IPS-15b (cell line): ENCODE measurements around the gene METTL25.

Experiments
- H3K27me3 ChIP-seq: one replicate; pipeline ENCODE4 v1.6.1; 2013; ENCODE audit warnings: low read length; ENCODE audit not compliant: control insufficient read depth, insufficient read depth
- H3K36me3 ChIP-seq: one replicate; pipeline ENCODE4 v1.6.1; 2013; ENCODE audit warnings: low read length; ENCODE audit not compliant: control insufficient read depth, insufficient read depth
- H3K4me1 ChIP-seq: one replicate; pipeline ENCODE4 v1.6.1; 2013; ENCODE audit warnings: mild to moderate bottlenecking, low read length; ENCODE audit not compliant: control insufficient read depth, insufficient read depth
- H3K4me3 ChIP-seq: one replicate; pipeline ENCODE4 v1.5.1; 2013; ENCODE audit warnings: low read depth, low read length
- H3K9ac ChIP-seq: one replicate; pipeline ENCODE4 v1.6.1; 2013; ENCODE audit warnings: low read depth, mild to moderate bottlenecking, low read length
- H3K9me3 ChIP-seq: one replicate; pipeline ENCODE4 v1.6.1; 2013; ENCODE audit warnings: mild to moderate bottlenecking, low read length; ENCODE audit not compliant: control insufficient read depth, insufficient read depth

The METTL25 gene

DNA sequence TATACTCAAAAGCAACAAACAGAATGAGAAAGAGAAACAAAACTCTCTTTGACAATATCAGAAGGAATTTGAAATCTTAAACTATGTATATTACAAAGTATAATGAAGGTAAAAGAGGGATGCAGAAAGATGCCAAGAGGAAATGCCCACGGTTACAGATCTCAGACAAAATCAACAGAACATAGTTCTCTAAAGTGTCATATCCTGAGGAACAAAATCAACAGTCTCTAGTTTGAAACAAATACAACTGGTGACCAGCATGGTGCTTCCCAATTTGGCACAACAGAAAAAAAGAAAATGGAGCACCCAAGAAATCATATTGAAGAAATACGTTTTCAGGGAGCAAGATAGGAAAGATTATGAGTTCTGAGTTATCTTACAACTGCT lies 116.5 kb downstream of the METTL25 start:
- no peak overlapping the region for H3K4me3 ChIP-seq
- H3K4me1 ChIP-seq = no peaks in the 10 kb centered on the region
- H3K27me3 ChIP-seq = no peaks in the 10 kb centered on the region
- no peaks in the 10 kb centered on the region for H3K9me3 ChIP-seq
- no peaks in the 10 kb centered on the region for H3K36me3 ChIP-seq
- no peak overlapping the region for H3K9ac ChIP-seq

DNA sequence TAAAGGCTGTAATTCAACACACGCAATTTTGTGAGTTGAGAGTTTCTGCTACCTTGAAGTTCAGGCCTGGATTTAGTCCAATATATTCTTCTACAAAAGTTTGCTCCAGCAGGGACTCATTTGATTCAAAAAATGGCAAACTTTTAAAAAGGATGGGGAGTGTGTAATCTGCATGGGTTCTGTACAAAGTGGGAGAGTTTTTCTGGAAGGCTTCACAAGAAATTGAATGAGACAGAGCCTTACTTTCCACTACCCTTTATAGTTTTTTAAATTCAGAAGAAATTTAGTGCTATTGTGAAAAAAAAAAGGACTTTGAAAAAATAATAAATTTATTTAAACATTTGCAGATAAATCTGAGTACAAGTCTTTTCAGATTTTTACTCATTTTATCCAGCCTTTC lies 116.9 kb downstream of the METTL25 start:
- no peak overlapping the region for H3K9ac ChIP-seq
- H3K9me3 ChIP-seq = no peaks in the 10 kb centered on the region
- no peak overlapping the region for H3K4me3 ChIP-seq
- no peaks in the 10 kb centered on the region for H3K36me3 ChIP-seq
- no peaks in the 10 kb centered on the region for H3K4me1 ChIP-seq
- H3K27me3 ChIP-seq = no peaks in the 10 kb centered on the region

DNA sequence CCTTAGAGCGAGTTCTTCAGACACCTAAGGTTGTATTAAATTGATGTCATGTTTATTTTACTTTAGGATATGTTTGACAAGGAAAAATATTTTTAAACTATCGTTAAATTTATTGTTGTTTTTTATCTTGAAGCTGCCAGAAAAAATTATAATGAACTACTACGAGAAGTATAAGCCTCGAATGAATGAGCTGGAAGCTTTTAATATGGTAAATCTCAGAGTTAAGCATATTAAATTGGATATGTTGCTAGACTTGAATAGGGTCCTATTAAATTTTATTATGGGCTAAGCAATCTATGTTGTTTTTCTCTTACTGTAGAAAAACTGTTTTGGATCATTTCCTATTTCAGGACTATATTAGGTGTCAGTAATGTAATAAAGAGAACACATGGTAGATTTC lies 118.2 kb downstream of the METTL25 start:
- no peaks in the 10 kb centered on the region for H3K4me1 ChIP-seq
- no peak overlapping the region for H3K9ac ChIP-seq
- H3K4me3 ChIP-seq = no peak overlapping the region
- no peaks in the 10 kb centered on the region for H3K27me3 ChIP-seq
- H3K36me3 ChIP-seq = no peaks in the 10 kb centered on the region
- no peaks in the 10 kb centered on the region for H3K9me3 ChIP-seq

- Histone ChIP-seq H3K4me1 (no peaks in the 10 kb centered on the region), H3K9ac (no peak overlapping the region), H3K36me3 (no peaks in the 10 kb centered on the region), H3K9me3 (no peaks in the 10 kb centered on the region), H3K27me3 (no peaks in the 10 kb centered on the region), H3K4me3 (no peak overlapping the region)
Observed at GRCh38 chr12:82479511-82479910, 121.2 kb downstream of the METTL25 start.

GRCh38 chr12:82480606-82481005 lies 122.3 kb downstream of the METTL25 start:
- Histone ChIP-seq H3K4me3 (no peak overlapping the region), H3K27me3 (no peaks in the 10 kb centered on the region), H3K9me3 (no peaks in the 10 kb centered on the region), H3K36me3 (no peaks in the 10 kb centered on the region), H3K9ac (no peak overlapping the region), H3K4me1 (no peaks in the 10 kb centered on the region)

- Histone ChIP-seq H3K36me3 (no peaks in the 10 kb centered on the region), H3K27me3 (no peaks in the 10 kb centered on the region), H3K4me3 (no peak overlapping the region), H3K4me1 (no peaks in the 10 kb centered on the region), H3K9ac (no peak overlapping the region), H3K9me3 (no peaks in the 10 kb centered on the region)
Observed at GRCh38 chr12:82481954-82482353, 123.6 kb downstream of the METTL25 start.

GRCh38 chr12:82486524-82487235 lies 128.4 kb downstream of the METTL25 start:
- Histone ChIP-seq H3K4me1 (peaks cover 5% of the 10 kb centered on the region), H3K36me3 (no peaks in the 10 kb centered on the region), H3K9me3 (no peaks in the 10 kb centered on the region)

DNA sequence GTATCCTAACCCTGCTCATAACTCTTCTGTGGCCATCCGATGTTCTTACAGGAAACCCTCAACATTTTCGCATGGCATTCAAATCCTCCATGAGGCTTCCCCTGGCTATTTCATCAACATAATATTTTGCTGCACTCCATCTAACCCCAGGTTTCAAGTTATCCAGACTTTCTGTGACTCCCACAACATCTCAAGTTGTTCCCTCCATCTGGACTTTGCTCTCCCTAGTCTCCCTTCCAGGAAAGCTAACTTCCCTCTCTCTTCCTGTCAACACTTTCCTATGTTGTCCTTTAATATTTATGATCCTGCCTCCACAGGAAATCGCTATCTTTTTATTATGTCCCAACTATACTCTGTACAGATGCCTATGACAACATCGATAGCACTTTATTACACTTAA lies 146.1 kb downstream of the METTL25 start:
- H3K36me3 ChIP-seq = no peaks in the 10 kb centered on the region
- no peaks in the 10 kb centered on the region for H3K27me3 ChIP-seq
- H3K4me3 ChIP-seq = no peak overlapping the region
- H3K9me3 ChIP-seq = no peaks in the 10 kb centered on the region
- no peaks in the 10 kb centered on the region for H3K4me1 ChIP-seq
- no peak overlapping the region for H3K9ac ChIP-seq

More at GRCh38 chr12:82486524-82487235, 128.4 kb downstream of the METTL25 start:
- no peak overlapping the region for H3K4me3 ChIP-seq
- no peaks in the 10 kb centered on the region for H3K27me3 ChIP-seq
- no peak overlapping the region for H3K9ac ChIP-seq

DNA sequence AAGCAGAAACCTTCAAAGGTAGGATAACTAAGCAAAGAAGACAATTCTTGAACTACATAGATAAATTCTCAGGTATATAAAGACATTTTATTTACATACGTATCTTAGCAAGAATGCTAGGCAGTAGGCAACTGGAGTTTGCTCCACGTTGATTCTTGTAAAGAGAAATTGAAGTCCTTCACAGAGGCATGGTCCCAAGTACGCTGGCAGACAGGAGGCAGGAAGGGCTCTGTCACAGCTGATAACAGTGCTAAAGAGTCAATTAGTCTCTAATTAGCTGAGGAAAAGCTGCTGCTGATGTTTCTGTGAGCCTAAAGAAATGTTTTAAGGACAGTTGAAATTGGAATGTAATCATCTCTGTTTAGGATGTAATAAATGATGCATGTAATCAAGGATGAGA lies 146.8 kb downstream of the METTL25 start:
- no peaks in the 10 kb centered on the region for H3K36me3 ChIP-seq
- H3K4me3 ChIP-seq = no peak overlapping the region
- H3K9me3 ChIP-seq = no peaks in the 10 kb centered on the region
- no peak overlapping the region for H3K9ac ChIP-seq
- no peaks in the 10 kb centered on the region for H3K27me3 ChIP-seq
- no peaks in the 10 kb centered on the region for H3K4me1 ChIP-seq

DNA sequence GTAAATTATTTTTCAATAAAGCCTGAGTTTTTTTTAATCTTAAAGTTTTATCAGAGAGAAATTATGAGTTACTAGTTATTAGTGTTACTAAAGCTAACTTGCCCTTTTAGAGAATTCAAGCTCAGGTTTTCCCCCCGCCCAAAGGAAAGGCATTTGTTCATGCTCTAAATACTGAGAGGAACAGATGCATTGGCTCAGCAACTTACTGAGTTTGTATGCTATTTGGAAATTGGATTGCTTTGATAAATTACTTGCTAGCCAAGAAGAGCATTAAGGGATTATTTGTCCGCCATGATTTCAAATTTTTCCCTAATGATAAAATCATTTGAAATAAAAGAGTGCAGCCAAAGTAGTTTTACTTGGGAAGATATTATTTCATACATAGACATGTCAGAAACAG lies 149.4 kb downstream of the METTL25 start:
- H3K4me1 ChIP-seq = no peaks in the 10 kb centered on the region
- H3K36me3 ChIP-seq = no peaks in the 10 kb centered on the region
- no peaks in the 10 kb centered on the region for H3K9me3 ChIP-seq
- no peaks in the 10 kb centered on the region for H3K27me3 ChIP-seq
- no peak overlapping the region for H3K9ac ChIP-seq
- H3K4me3 ChIP-seq = no peak overlapping the region

DNA sequence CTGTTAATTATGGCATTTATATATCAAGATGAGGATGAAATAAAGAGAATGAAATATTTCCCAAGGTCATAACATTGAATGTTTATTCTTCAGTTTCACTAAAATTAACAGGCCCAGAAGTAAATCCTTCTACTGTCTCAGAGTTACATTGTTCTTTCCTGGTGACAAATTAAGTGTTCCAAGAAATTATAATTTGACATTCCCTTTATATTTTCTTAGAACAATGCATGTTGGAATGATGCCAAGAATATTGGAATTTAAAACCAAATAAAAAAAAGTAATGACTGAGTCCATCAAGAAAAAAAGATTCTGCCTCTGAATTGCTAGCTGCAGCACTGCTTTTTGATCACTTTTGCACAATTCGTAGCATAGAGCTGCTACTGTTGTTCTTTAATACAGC lies 152.1 kb downstream of the METTL25 start:
- no peaks in the 10 kb centered on the region for H3K36me3 ChIP-seq
- no peaks in the 10 kb centered on the region for H3K27me3 ChIP-seq
- no peak overlapping the region for H3K9ac ChIP-seq
- H3K9me3 ChIP-seq = no peaks in the 10 kb centered on the region
- H3K4me3 ChIP-seq = no peak overlapping the region
- H3K4me1 ChIP-seq = no peaks in the 10 kb centered on the region

DNA sequence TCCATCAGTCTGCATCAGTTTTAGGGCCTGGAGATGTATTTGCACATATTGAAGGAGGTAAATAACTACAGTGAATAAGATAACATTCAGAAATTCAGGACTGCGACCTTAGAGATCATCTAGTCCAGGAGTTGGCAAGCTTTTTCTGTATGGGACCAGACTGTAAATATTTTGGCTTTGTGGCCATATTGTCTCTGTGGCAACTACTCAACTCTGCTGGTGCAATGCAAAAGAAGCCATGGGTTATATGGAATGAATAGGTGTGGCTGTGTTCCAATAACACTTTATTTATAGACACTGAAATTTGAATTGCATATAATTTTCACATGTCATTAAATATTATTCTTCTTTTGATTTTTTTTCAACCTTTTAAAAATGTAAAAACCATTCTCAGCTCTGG lies 156.6 kb downstream of the METTL25 start:
- Histone ChIP-seq H3K4me3 (no peak overlapping the region), H3K4me1 (no peaks in the 10 kb centered on the region), H3K9ac (no peak overlapping the region), H3K9me3 (no peaks in the 10 kb centered on the region), H3K36me3 (no peaks in the 10 kb centered on the region), H3K27me3 (no peaks in the 10 kb centered on the region)
